GM12864 (cell line): Measurements from ENCODE around the gene YPEL4.

Source experiments
- DNase-seq: peaks from one replicate; pipeline ENCODE4 v3.0.0-alpha.2; 2011; ENCODE audit warnings: low read depth
- H3K4me3 ChIP-seq: 2 replicates; pipeline ENCODE4 v1.5.1; 2011; ENCODE audit warnings: mild to moderate bottlenecking, low read depth, low read length, control low read depth
- TF ChIP-seq, protein P1 (sequence below): IDR thresholded peaks from 2 replicates; pipeline ENCODE4 v1.5.1; 2011; ENCODE audit warnings: low read depth, mild to moderate bottlenecking, moderate library complexity, low read length, control low read depth, inconsistent platforms; ENCODE audit errors: missing control alignments

The YPEL4 gene

DNA sequence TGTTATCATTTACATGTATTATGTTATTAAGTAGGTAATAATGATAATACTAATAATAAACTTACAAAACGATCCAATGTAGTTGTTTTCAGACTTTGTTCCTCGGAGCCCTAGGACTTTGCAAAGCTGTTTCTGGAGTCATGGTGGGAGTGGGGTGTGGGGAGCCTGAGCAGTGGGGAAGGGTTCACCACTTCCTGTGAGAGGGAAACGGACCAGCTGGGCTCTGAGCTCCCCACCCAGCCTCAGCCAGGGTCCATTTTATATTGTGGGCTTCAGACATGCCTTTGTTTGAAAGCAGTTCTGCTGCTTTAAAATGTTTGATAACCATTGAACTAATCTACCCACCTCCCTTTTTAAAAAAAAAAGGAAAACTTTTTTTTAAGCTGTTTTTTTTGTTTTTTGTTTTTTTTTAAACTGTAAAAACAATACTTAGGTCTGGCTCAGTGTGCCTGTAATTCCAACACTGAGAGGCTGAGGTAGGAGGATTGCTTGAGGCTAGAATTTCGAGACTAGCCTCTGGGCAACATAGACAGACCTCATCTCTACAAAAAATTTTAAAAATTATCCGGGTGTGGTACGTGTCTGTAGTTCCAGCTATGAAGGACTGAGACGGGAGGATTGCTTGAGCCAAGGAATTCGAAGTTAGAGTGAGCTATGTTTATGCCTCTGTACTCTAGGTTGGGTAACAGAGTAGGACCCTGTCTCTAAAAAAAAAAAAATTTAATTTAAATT lies 45.2 kb downstream of the YPEL4 start:
- TF ChIP-seq, protein P1, sequence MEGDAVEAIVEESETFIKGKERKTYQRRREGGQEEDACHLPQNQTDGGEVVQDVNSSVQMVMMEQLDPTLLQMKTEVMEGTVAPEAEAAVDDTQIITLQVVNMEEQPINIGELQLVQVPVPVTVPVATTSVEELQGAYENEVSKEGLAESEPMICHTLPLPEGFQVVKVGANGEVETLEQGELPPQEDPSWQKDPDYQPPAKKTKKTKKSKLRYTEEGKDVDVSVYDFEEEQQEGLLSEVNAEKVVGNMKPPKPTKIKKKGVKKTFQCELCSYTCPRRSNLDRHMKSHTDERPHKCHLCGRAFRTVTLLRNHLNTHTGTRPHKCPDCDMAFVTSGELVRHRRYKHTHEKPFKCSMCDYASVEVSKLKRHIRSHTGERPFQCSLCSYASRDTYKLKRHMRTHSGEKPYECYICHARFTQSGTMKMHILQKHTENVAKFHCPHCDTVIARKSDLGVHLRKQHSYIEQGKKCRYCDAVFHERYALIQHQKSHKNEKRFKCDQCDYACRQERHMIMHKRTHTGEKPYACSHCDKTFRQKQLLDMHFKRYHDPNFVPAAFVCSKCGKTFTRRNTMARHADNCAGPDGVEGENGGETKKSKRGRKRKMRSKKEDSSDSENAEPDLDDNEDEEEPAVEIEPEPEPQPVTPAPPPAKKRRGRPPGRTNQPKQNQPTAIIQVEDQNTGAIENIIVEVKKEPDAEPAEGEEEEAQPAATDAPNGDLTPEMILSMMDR = no peak
- no peak for DNase-seq
- H3K4me3 ChIP-seq = no peak overlapping the region

DNA sequence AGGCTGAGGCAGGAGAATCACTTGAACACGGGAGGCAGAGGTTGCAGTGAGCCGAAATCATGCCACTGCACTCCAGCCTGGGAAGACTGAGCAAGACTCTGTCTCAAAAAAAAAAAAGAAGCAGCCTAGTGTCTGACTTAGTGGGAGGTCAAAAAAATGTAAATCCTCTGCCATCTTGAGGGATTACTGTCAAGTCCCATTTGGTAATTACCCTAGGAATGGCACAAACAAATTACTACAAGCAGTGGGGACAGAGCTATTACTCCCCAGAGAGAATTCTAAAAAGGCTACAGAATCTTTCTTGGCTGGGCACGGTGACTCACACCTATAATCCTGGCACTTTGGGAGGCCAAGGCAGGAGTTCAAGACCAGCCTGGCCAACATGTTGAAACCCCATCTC lies 48.4 kb downstream of the YPEL4 start:
- no peak overlapping the region for H3K4me3 ChIP-seq
- no peak for DNase-seq
- TF ChIP-seq, protein P1 = no peak

DNA sequence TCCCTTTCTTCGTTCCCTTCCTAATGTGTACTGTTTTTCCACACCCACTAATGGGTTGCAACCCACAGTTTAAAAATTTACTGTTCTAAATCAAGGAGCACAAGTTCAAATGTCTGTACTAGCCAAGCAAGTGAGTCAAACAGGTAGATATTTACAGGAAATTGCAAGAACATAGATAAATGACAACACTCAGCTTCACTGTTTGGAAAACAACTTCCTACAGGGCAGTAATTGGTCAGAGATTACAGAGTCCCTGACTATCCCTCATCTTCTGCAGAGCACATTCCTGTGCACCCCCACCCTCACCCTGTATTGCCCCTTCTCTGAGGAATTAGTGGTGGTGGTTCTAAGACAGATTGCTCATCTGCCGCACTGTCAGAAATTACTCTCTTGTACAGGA lies 50.3 kb downstream of the YPEL4 start:
- no peak for DNase-seq
- TF ChIP-seq, protein P1 = no peak
- H3K4me3 ChIP-seq = no peak overlapping the region

DNA sequence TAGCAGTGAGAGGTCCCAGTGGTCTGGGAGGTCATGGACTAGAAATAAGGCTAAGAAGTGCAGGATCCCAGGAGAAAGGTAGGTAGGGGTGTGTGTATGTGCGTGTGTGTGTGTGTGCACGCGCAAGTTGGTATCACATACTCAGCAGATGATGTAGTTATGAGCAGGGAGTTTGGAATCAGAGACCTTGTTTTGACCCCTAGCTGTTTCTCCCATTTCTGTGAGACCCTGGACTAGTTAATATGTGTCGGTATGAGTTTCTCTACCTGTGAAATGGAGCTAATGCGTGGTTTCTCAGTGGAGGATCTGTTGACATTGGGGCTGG lies 50.9 kb downstream of the YPEL4 start:
- TF ChIP-seq, protein P1 = no peak
- no peak overlapping the region for H3K4me3 ChIP-seq

DNA sequence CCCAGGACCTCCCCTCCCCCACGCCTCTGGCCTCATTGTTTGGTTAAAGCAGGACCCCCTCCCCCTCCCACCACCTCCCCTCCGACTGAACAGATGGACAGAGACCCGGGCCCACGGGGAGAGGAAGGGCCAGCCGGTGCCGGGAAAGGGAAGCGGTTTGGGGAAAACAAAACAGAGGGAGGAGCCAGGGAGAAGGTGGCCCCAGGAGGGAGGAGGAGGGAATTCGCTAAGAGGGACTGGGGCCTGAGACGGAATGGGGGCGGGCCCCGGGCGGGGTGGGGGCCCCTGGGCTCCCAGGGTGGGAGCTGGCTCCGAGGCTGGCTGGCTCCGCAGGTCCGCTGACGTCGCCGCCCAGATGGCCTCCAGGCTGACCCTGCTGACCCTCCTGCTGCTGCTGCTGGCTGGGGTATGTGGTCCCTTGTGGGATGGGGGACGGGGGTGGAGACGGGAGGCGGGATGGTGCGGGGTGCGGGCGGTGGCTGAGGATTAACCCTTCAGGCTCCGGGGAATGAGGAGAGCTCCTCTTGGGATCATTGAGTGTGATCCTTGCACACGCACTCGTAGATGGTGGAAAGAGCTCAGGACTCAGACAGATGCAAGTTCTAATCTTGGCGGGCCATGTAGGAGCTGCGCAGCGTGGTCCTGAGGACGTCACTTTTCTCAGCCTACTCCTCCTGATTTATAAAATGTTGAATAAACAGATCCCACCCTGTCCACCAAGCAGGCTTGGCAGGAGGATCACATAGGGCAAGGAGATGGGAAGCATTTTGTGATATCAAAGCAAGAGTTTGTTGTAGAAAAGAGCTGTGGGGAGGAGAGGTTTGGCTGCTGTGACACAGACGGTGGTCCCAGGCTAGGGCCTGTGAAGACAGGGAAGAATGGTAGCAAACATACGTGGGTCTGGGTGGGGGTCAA lies 51.5 kb downstream of the YPEL4 start:
- no peak for DNase-seq
- no peak overlapping the region for H3K4me3 ChIP-seq
- TF ChIP-seq, protein P1 = no peak

More for the DNA sequence above, 50.9 kb downstream of the YPEL4 start:
- no peak for DNase-seq

DNA sequence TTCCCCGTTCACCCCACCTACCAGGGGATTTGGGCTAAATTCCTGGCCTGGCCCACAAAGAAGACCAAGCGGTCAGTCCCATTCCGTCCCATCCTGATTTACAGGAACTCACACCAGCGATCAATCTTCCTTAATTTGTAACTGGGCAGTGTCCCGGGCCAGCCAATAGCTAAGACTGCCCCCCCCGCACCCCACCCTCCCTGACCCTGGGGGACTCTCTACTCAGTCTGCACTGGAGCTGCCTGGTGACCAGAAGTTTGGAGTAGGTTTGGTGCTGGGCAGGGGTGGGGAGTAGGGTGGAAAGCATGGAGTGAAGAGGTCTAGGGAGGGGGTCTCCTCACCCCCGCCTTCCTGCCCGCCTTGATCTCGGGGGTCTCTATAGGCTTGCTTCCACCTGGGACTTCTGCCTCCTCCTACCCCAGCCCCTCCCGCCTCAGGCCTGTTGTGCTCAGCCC lies 52.2 kb downstream of the YPEL4 start, which contains the start of gene SERPING1:
SERPING1 (plus strand) TSS at position 225 of the 455 bp plus-strand sequence. CDS start 586 bp downstream, outside the sequence.
- DNase-seq = no peak
- no peak within 1 kb of the TSS for H3K4me3 ChIP-seq
- TF ChIP-seq, protein P1 = no peak
